Measurements from ENCODE around the gene CHRNB2. TPM values are rescaled to one million over a fixed set of nuclear protein-coding genes. Genes with fewer than 3 reads are reported as not detected.

Gene CHRNB2
- total RNA-seq, 1 experiment from 2014 or later = 3.2 TPM

GRCh38 chr1:154581766-154582165 lies 14.2 kb downstream of the CHRNB2 start:
- H3K27me3 ChIP-seq (replicated peaks; ENCODE audit: insufficient read depth, low read depth, low read length, poor library complexity) = no peaks in the 10 kb centered on the region
- H3K9me3 ChIP-seq (ENCODE audit: low read depth, low read length, poor library complexity, severe bottlenecking) = no peaks in the 10 kb centered on the region
- no TSS peak for BruUV-seq (replicated peaks)
- no peaks in the 10 kb centered on the region for H3K4me1 ChIP-seq (ENCODE audit: insufficient read depth, low read length, poor library complexity, severe bottlenecking)
- no peak overlapping the region for H3K4me3 ChIP-seq (ENCODE audit: low read depth, low read length, poor library complexity, severe bottlenecking)
- TF ChIP-seq EZH2 (IDR thresholded peaks at IDR 0.05; ENCODE audit: borderline replicate concordance, low read depth, low read length, poor library complexity, severe bottlenecking) (no peak), CTCF (conservative IDR thresholded peaks at IDR 0.05; ENCODE audit: low read depth, low read length) (no peak)
- peaks cover 81% of the 10 kb centered on the region for H3K36me3 ChIP-seq (ENCODE audit: insufficient read depth, low read length, poor library complexity, severe bottlenecking)
- H3K27ac ChIP-seq (ENCODE audit: low read depth, low read length, poor library complexity, severe bottlenecking) = no peak overlapping the region
- ChIA-PET CTCF (no interaction called here), POLR2A (ENCODE audit: low non-redundant PET) (no interaction called here)
- intact Hi-C loops (cut with micrococcal nuclease; ENCODE audit: unreplicated experiment) = no loop called here
- DNase-seq (ENCODE audit: low spot score) = no peak

- Histone ChIP-seq H3K27ac (ENCODE audit: low read depth, low read length, poor library complexity, severe bottlenecking) (no peak overlapping the region), H3K9me3 (ENCODE audit: low read depth, low read length, poor library complexity, severe bottlenecking) (no peaks in the 10 kb centered on the region), H3K27me3 (replicated peaks; ENCODE audit: insufficient read depth, low read depth, low read length, poor library complexity) (no peaks in the 10 kb centered on the region), H3K36me3 (ENCODE audit: insufficient read depth, low read length, poor library complexity, severe bottlenecking) (peaks cover 92% of the 10 kb centered on the region), H3K4me3 (ENCODE audit: low read depth, low read length, poor library complexity, severe bottlenecking) (no peak overlapping the region), H3K4me1 (ENCODE audit: insufficient read depth, low read length, poor library complexity, severe bottlenecking) (no peaks in the 10 kb centered on the region)
- no peak for DNase-seq (ENCODE audit: low spot score)
- BruUV-seq (replicated peaks) = no TSS peak
- ChIA-PET POLR2A (ENCODE audit: low non-redundant PET) (no interaction called here), CTCF (no interaction called here)
- intact Hi-C loops (cut with micrococcal nuclease; ENCODE audit: unreplicated experiment) = no loop called here
- TF ChIP-seq CTCF (conservative IDR thresholded peaks at IDR 0.05; ENCODE audit: low read depth, low read length) (no peak), EZH2 (IDR thresholded peaks at IDR 0.05; ENCODE audit: borderline replicate concordance, low read depth, low read length, poor library complexity, severe bottlenecking) (no peak)
Observed at GRCh38 chr1:154582885-154583284, 15.3 kb downstream of the CHRNB2 start.

- BruUV-seq (replicated peaks) = no TSS peak
- TF ChIP-seq CTCF (conservative IDR thresholded peaks at IDR 0.05; ENCODE audit: low read depth, low read length) = no peak
- no peak for TF ChIP-seq EZH2 (IDR thresholded peaks at IDR 0.05; ENCODE audit: borderline replicate concordance, low read depth, low read length, poor library complexity, severe bottlenecking)
- H3K9me3 ChIP-seq (ENCODE audit: low read depth, low read length, poor library complexity, severe bottlenecking) = no peaks in the 10 kb centered on the region
- no peak overlapping the region for H3K4me3 ChIP-seq (ENCODE audit: low read depth, low read length, poor library complexity, severe bottlenecking)
- intact Hi-C loops (cut with micrococcal nuclease; ENCODE audit: unreplicated experiment) = no loop called here
- no peaks in the 10 kb centered on the region for H3K4me1 ChIP-seq (ENCODE audit: insufficient read depth, low read length, poor library complexity, severe bottlenecking)
- H3K27ac ChIP-seq (ENCODE audit: low read depth, low read length, poor library complexity, severe bottlenecking) = peak overlapping the region; percentile 53
- peaks cover 95% of the 10 kb centered on the region for H3K36me3 ChIP-seq (ENCODE audit: insufficient read depth, low read length, poor library complexity, severe bottlenecking)
- CTCF ChIA-PET = no interaction called here
- POLR2A ChIA-PET (ENCODE audit: low non-redundant PET) = no interaction called here
- no peaks in the 10 kb centered on the region for H3K27me3 ChIP-seq (replicated peaks; ENCODE audit: insufficient read depth, low read depth, low read length, poor library complexity)
- DNase-seq (ENCODE audit: low spot score) = no peak
Observed at GRCh38 chr1:154583773-154584172, 16.2 kb downstream of the CHRNB2 start.

Measured in A673 (cell line).